KMS-11 (cell line): ENCODE measurements around the gene NCOR2.

Experiments used
- H2AFZ ChIP-seq: fragments of 200-600 bp; sonication (generic); 2 replicates; pipeline ENCODE4 v1.6.1; 2016; ENCODE audit warnings: antibody characterized with exemption, mixed run types, low read depth
- H3K27ac ChIP-seq: fragments of 200-600 bp; sonication (generic); 2 replicates; pipeline ENCODE4 v1.6.1; 2016; ENCODE audit warnings: mild to moderate bottlenecking, mixed run types
- H3K27me3 ChIP-seq: fragments of 200-600 bp; sonication (generic); 2 replicates; pipeline ENCODE4 v1.6.1; 2017; ENCODE audit warnings: mild to moderate bottlenecking, low read depth, mixed run types, moderate library complexity; ENCODE audit not compliant: insufficient read depth
- H3K36me3 ChIP-seq: fragments of 200-600 bp; sonication (generic); 2 replicates; pipeline ENCODE4 v1.6.1; 2017; ENCODE audit warnings: mild to moderate bottlenecking, mixed run types; ENCODE audit not compliant: insufficient read depth
- H3K4me1 ChIP-seq: fragments of 200-600 bp; sonication (generic); 2 replicates; pipeline ENCODE4 v1.6.1; 2016; ENCODE audit warnings: mild to moderate bottlenecking, low read depth, mixed run types; ENCODE audit not compliant: poor library complexity, severe bottlenecking
- H3K4me2 ChIP-seq: fragments of 200-600 bp; sonication (generic); 2 replicates; pipeline ENCODE4 v1.7.0; 2016; ENCODE audit warnings: mild to moderate bottlenecking, mixed run types
- H3K4me3 ChIP-seq: fragments of 200-600 bp; sonication (generic); IDR thresholded peaks from 2 replicates; pipeline ENCODE4 v1.6.1; 2017; ENCODE audit warnings: low read depth, low read length, mixed read lengths; ENCODE audit not compliant: insufficient read depth
- H3K79me2 ChIP-seq: fragments of 200-600 bp; sonication (generic); 2 replicates; pipeline ENCODE4 v1.6.1; 2016; ENCODE audit warnings: low read depth, mixed run types; ENCODE audit not compliant: insufficient read depth
- H3K9ac ChIP-seq: fragments of 200-600 bp; sonication (generic); 2 replicates; pipeline ENCODE4 v1.6.1; 2016; ENCODE audit warnings: mild to moderate bottlenecking, mixed run types
- H4K20me1 ChIP-seq: fragments of 200-600 bp; sonication (generic); 2 replicates; pipeline ENCODE4 v1.6.1; 2016; ENCODE audit warnings: mild to moderate bottlenecking, mixed run types; ENCODE audit not compliant: insufficient read depth
- TF ChIP-seq, protein P1 (sequence below): fragments of 200-600 bp; sonication (generic); conservative IDR thresholded peaks from 2 replicates; pipeline ENCODE4 v1.6.1; 2017; ENCODE audit warnings: low read depth, mild to moderate bottlenecking, antibody characterized with exemption, low read length, moderate library complexity, mixed read lengths

NCOR2 gene

DNA sequence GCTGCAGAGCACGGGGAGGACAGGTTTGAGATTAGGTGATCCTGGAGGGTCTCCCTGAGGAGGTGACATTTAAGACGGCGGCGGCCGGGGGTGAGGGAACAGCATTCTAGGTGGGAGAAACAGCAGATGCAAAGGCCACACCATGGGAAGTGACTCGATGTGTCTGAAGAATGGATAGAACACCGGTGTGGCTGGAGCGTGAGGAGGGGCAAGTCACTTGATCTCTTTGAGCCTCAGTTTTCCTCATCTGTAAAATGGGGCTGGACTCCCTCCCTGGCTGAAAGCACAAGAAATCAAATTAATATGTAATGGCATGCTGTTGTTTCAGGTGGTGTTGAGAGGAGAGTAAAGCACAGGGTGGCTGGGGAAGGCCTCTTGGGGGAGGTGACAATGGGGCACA lies 10.0 kb upstream of the NCOR2 start:
- Histone ChIP-seq H3K4me2 (no peak overlapping the region), H3K36me3 (no peaks in the 10 kb centered on the region), H3K4me1 (no peaks in the 10 kb centered on the region), H3K9ac (no peak overlapping the region), H3K27me3 (no peaks in the 10 kb centered on the region), H3K79me2 (no peaks in the 10 kb centered on the region), H3K27ac (no peak overlapping the region), H2AFZ (no peak overlapping the region), H3K4me3 (no peak overlapping the region), H4K20me1 (no peaks in the 10 kb centered on the region)
- TF ChIP-seq, protein P1, sequence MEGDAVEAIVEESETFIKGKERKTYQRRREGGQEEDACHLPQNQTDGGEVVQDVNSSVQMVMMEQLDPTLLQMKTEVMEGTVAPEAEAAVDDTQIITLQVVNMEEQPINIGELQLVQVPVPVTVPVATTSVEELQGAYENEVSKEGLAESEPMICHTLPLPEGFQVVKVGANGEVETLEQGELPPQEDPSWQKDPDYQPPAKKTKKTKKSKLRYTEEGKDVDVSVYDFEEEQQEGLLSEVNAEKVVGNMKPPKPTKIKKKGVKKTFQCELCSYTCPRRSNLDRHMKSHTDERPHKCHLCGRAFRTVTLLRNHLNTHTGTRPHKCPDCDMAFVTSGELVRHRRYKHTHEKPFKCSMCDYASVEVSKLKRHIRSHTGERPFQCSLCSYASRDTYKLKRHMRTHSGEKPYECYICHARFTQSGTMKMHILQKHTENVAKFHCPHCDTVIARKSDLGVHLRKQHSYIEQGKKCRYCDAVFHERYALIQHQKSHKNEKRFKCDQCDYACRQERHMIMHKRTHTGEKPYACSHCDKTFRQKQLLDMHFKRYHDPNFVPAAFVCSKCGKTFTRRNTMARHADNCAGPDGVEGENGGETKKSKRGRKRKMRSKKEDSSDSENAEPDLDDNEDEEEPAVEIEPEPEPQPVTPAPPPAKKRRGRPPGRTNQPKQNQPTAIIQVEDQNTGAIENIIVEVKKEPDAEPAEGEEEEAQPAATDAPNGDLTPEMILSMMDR: no peak

DNA sequence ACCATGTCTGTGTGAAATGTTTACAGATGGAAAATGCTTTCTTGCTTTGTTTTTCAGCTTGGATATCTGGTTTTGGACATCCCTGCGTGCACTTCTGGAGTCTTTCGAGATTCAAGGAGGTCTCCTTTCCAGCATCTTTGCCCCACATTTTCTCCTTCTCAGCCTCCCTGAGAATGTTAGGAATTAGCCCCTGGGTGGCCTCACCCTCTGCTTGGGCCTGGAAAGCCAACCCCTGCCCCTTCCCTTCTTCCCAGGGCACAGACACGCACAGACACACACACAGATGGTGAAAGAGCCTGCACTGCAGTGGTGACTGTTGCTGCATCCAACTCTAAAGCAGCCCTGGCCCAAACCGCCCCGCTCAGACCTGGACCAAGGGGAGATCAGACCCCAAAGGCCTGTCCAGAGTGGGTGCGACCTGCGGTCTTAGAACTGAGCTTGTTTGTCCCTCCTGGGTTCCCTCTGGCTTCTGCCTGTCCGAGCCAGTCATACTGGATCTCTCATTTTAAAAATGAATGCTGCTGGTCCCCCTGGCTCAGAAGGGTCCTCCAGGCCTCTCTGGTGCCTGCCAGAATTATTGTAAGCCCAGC lies 8.7 kb upstream of the NCOR2 start:
- H3K27me3 ChIP-seq: no peaks in the 10 kb centered on the region
- no peaks in the 10 kb centered on the region for H3K4me1 ChIP-seq
- H3K36me3 ChIP-seq: no peaks in the 10 kb centered on the region
- TF ChIP-seq, protein P1: no peak
- no peaks in the 10 kb centered on the region for H3K79me2 ChIP-seq
- no peaks in the 10 kb centered on the region for H4K20me1 ChIP-seq
- H3K4me3 ChIP-seq: no peak overlapping the region
- H3K9ac ChIP-seq: no peak overlapping the region
- no peak overlapping the region for H3K27ac ChIP-seq
- H2AFZ ChIP-seq: no peak overlapping the region
- H3K4me2 ChIP-seq: no peak overlapping the region

DNA sequence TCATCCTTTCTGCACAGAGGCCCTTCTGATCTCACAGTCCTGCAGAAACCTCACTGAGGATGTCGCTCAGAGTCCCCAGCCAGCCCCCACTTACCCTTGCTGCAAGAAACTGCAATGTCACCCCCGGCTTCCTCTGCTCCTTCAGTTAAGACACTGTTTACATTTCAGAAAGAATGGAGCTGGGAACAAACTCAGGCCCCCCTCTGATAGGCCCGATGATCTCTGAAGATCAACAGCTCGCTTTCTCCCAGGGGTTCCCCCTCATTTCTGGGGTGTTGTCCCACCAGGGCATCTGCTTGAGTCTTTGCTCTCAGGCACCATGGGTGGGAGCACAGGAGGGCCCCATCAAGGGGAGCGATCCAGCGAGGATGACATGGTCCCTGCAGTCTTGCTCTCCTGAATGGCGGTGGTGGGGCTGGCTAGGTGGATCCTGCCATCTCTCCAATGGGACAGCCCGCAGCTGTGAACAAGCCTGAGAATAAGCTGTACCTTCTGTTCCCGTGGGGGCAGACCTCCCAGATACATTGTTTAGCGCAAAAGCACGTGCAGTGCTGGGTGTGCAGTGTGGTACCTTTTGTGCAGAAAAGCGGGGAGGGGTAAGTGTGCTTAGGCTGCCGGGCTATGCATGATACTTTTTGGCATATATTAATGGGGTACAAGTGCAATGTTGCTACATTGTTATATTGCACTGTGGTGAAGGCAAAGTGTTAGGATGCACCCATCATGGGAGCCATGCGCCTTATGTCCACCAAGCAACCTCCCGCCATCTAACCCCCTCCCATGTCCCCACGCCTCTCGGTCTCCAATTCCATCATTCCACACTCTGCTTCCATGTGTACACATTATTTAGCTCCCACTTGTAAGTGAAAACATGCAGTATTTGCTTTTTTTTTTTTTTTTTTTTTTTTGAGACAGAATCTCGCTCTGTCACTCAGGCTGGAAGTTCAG lies 6.7 kb upstream of the NCOR2 start:
- no peak overlapping the region for H3K4me2 ChIP-seq

DNA sequence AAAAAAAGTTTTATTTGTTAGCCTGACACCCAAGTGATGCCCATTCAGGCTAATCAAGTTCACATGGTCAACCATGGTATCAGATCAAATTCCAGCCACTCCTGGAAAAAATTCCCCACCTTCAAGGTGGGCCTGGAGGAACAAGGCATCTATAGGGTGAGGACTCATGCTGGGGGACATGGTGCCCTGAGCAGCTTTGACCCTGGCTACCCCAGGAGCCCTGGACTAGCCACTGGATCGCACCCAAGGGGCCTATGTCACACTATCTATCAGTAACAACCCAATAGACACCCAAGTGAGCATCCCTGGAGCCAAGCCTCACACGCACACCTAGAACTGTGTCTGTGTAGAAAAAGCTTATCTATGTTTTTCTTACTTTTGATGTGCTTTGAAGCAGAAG lies 4.1 kb upstream of the NCOR2 start:
- no peak overlapping the region for H3K4me2 ChIP-seq
- TF ChIP-seq, protein P1: no peak
- H3K36me3 ChIP-seq: no peaks in the 10 kb centered on the region
- no peak overlapping the region for H3K4me3 ChIP-seq
- H3K9ac ChIP-seq: no peak overlapping the region
- H2AFZ ChIP-seq: no peak overlapping the region
- H3K79me2 ChIP-seq: 0 out of 2 replicates have a peak, but pooled peaks cover 1% of the 10 kb centered on the region
- peaks cover 11% of the 10 kb centered on the region for H3K4me1 ChIP-seq
- no peak overlapping the region for H3K27ac ChIP-seq
- no peaks in the 10 kb centered on the region for H3K27me3 ChIP-seq
- H4K20me1 ChIP-seq: no peaks in the 10 kb centered on the region

More for the DNA sequence above, 6.7 kb upstream of the NCOR2 start:
- Histone ChIP-seq H3K9ac (no peak overlapping the region), H2AFZ (no peak overlapping the region), H3K79me2 (no peaks in the 10 kb centered on the region), H3K27me3 (no peaks in the 10 kb centered on the region), H3K27ac (no peak overlapping the region), H3K4me3 (no peak overlapping the region), H4K20me1 (no peaks in the 10 kb centered on the region), H3K4me1 (peaks cover 7% of the 10 kb centered on the region), H3K36me3 (no peaks in the 10 kb centered on the region)
- TF ChIP-seq, protein P1: no peak
